Naive B cell (primary cell): ENCODE data around the gene FFAR1. TPM values are rescaled to one million over a fixed set of nuclear protein-coding genes. Genes with fewer than 3 reads are reported as not detected.
"Not testable (repeated sequence)": the region's sequence is repeated elsewhere in the genome, so short reads cannot be mapped to it uniquely, and the experiment has no call there.

Experiments
- ATAC-seq, 2 donors: fragments of 150-1000 bp; cut with Tn5 transposase; 2 replicates each; pipeline ENCODE4 v1.10.0; 2021; ENCODE audit warnings: low read depth in 2 of 2, mild to moderate bottlenecking in 2 of 2, moderate library complexity in 2 of 2
- DNase-seq: peaks from one replicate; pipeline ENCODE4 v3.0.0; 2022
- H3K27ac Mint-ChIP-seq, 6 donors: one replicate each; pipeline ENCODE4 v1.8.0; 2020 to 2022; ENCODE audit warnings: mild to moderate bottlenecking in 6 of 6, mixed read lengths in 6 of 6, moderate library complexity in 5 of 6, inconsistent platforms in 2 of 6
- H3K27me3 Mint-ChIP-seq, 3 donors: one replicate each; pipeline ENCODE4 v1.8.0; 2021 to 2022; ENCODE audit warnings: mixed read lengths in 3 of 3, mild to moderate bottlenecking in 1 of 3
- H3K36me3 Mint-ChIP-seq, 2 donors: one replicate each; pipeline ENCODE4 v1.8.0; 2020 to 2022; ENCODE audit warnings: mixed read lengths in 2 of 2, inconsistent platforms in 1 of 2, mild to moderate bottlenecking in 1 of 2
- H3K4me1 Mint-ChIP-seq, 3 donors: one replicate each; pipeline ENCODE4 v1.8.0; 2020 to 2022; ENCODE audit warnings: mixed read lengths in 3 of 3, inconsistent platforms in 1 of 3, mild to moderate bottlenecking in 1 of 3, moderate library complexity in 1 of 3
- H3K4me3 Mint-ChIP-seq, 8 donors: one replicate each; pipeline ENCODE4 v1.8.0; 2020 to 2022; ENCODE audit warnings: mild to moderate bottlenecking in 8 of 8, mixed read lengths in 8 of 8, moderate library complexity in 8 of 8, inconsistent platforms in 2 of 8
- H3K9me3 Mint-ChIP-seq, 7 donors: one replicate each; pipeline ENCODE4 v1.8.0; 2020 to 2022; ENCODE audit warnings: mixed read lengths in 7 of 7, mild to moderate bottlenecking in 5 of 7, inconsistent platforms in 2 of 7, moderate library complexity in 1 of 7
- polyA plus RNA-seq, 6 donors: library from polyadenylated mRNA; unstranded; fragments of 300-500 nt; fragmentation: Illumina TruSeq; gene quantifications; one replicate each; pipeline ENCODE4 v1.2.3, GENCODE V29; 2021; ENCODE audit warnings: low read depth in 6 of 6

FFAR1 gene
- polyA plus RNA-seq, 6 donors from 2014 or later, result 0.14 to 1.9 (median 0.75) TPM

DNA sequence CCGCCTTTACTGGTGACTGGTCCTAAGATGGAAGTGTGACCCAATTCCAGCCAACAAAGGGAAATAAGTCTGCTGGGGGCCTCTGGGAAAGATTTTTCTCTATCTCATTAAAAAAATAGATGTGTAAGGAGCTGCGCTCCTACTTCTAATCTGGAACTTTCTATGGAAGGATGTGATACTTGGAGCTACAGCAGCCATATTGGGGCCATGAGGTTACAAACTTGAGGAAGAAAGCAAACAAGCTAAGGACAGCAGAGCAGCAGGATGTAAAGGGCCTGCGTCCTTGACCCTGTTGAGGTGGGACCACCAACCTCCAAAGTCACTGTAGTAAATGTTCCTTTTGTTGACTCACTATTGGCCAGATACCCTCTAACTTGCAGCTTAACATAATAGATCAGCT lies 30.7 kb downstream of the FFAR1 start:
- DNase-seq, result no peak
- peaks cover 6 to 32% (median 27%) of the 10 kb centered on the region in 3 donors for H3K27me3 Mint-ChIP-seq
- no peak overlapping the region for H3K4me3 Mint-ChIP-seq
- peaks cover 0 to 8% (median 2%) of the 10 kb centered on the region in 7 donors for H3K9me3 Mint-ChIP-seq
- ATAC-seq, result no peak
- peaks cover 29 to 35% (median 29%) of the 10 kb centered on the region in 3 donors for H3K4me1 Mint-ChIP-seq
- H3K27ac Mint-ChIP-seq, result no peak overlapping the region
- peaks cover 5% of the 10 kb centered on the region in 2 donors for H3K36me3 Mint-ChIP-seq

DNA sequence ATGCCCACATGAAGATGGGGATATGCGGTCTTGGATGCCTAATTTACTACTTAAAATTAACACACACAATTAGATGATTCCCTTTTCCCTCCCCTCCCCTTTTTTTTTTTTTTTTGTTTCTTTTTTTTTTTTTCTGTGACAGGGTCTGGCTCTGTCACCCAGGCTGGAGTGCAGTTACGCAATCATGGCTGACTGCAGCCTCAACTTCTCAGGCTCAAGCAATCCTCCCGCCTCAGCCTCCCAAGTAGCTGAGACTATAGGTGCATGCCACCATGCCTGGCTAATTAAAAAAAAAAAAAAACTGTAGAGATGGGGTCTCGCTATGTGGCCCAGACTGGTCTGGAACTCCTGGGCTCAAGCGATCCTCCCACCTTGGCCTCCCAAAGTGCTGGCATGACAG lies 31.8 kb downstream of the FFAR1 start:
- peak overlapping the region in 1 of 6 donors; percentile 36 for H3K27ac Mint-ChIP-seq
- not testable (repeated sequence) for H3K9me3 Mint-ChIP-seq, DNase-seq, H3K36me3 Mint-ChIP-seq, H3K4me3 Mint-ChIP-seq, ATAC-seq
- peaks cover 24 to 30% (median 29%) of the 10 kb centered on the region in 3 donors for H3K4me1 Mint-ChIP-seq
- peaks cover 6 to 32% (median 27%) of the 10 kb centered on the region in 3 donors for H3K27me3 Mint-ChIP-seq

DNA sequence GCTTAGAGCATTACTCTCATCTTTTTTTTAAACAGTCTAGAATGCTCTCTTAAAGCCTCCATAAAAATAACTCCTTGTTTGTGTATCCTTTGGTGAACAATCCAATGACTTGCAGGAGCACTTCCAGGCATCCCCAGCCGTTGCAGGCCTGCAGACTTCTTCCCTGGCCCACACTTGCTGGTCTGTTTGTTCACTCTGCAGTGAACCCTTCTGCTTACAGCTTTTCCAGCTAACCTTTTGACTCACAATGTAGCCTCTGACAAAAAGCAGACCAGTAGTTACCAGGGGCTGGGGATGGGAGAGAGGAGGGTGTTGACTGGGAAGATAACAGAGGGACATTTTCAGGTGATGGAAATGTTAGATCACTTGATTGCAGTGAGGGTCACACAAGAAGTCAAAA lies 32.3 kb downstream of the FFAR1 start:
- Mint-ChIP-seq H3K27ac (peak overlapping the region in 1 of 6 donors; percentile 39), H3K4me3 (no peak overlapping the region), H3K9me3 (peaks cover 0 to 10% (median 5%) of the 10 kb centered on the region in 7 donors), H3K4me1 (peaks cover 24 to 29% (median 26%) of the 10 kb centered on the region in 3 donors), H3K27me3 (peaks cover 6 to 32% (median 28%) of the 10 kb centered on the region in 3 donors), H3K36me3 (peaks cover 5% of the 10 kb centered on the region in 2 donors)
- ATAC-seq (no peak), DNase-seq (no peak)

DNA sequence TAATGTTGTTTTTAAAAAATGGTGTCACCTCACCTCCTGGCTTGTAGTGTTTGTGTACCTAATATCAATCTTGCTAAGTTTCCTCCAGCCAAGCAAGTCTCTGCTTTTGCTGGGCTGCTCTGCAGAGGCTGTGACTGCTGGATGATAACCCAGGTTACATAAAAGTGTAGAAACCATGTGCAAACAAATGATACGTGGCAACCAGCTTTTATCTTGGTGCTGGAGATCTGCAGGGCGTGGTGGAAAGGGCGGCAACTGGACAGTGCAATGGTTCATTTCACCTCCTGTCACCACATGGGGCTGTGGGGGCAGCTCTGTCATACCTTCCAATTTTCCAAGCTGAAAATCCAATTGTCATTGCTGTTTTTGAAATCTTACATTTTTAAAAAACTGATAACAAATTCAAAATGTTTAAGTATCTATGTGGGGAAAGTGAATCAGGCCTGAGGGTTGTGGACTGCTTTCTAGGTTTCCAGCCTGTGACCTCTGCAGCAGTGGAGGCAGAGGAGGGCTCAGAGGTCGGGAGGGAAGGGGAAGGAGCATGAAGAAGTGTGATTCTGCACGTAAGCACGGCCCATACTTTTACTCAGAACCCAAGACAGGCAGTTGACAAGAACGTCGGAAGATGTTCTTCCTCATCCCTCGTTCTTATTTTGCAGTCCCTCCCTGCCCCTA lies 32.9 kb downstream of the FFAR1 start:
- no peak for DNase-seq
- Mint-ChIP-seq H3K4me1 (peaks cover 18 to 23% (median 20%) of the 10 kb centered on the region in 3 donors), H3K27ac (no peak overlapping the region), H3K27me3 (peaks cover 6 to 26% (median 22%) of the 10 kb centered on the region in 3 donors), H3K9me3 (peaks cover 0 to 10% (median 6%) of the 10 kb centered on the region in 7 donors), H3K4me3 (no peak overlapping the region), H3K36me3 (peaks cover 5% of the 10 kb centered on the region in 2 donors)
- ATAC-seq, result no peak

- peaks cover 7 to 23% (median 21%) of the 10 kb centered on the region in 3 donors for H3K27me3 Mint-ChIP-seq
Observed at GRCh38 chr19:35381318-35381717, 33.6 kb downstream of the FFAR1 start.

DNA sequence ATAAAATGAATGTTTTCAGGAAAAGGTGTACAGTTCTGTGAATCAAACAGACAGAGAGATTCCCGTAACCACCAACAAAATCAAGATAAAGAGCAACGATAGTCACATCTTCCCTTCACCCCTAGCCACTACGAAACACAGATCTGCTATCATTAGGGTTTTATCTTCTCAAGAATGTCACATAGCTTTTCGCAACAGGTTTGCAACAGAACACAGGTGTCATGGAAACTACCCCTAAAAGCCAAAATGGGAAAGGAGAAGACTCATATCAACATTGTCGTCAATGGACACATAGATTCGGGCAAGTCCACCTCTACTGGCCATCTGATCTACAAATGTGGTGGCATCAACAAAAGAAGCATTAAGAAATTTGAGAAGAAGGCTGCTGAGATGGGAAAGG lies 34.2 kb downstream of the FFAR1 start:
- Mint-ChIP-seq H3K9me3 (peaks cover 5 to 17% (median 14%) of the 10 kb centered on the region in 7 donors), H3K27ac (peak overlapping the region in 1 of 6 donors; percentile 79), H3K27me3 (peaks cover 10 to 23% (median 21%) of the 10 kb centered on the region in 3 donors), H3K4me3 (no peak overlapping the region), H3K4me1 (peaks cover 8 to 10% (median 9%) of the 10 kb centered on the region in 3 donors), H3K36me3 (peaks cover 3 to 13% of the 10 kb centered on the region in 2 donors)
- DNase-seq (no peak), ATAC-seq (no peak)

More at GRCh38 chr19:35381318-35381717, 33.6 kb downstream of the FFAR1 start:
- Mint-ChIP-seq H3K9me3 (peaks cover 1 to 12% (median 10%) of the 10 kb centered on the region in 7 donors), H3K4me1 (peaks cover 11 to 16% (median 13%) of the 10 kb centered on the region in 3 donors), H3K27ac (no peak overlapping the region), H3K4me3 (no peak overlapping the region), H3K36me3 (peaks cover 5 to 8% of the 10 kb centered on the region in 2 donors)
- DNase-seq, result no peak
- ATAC-seq, result no peak

- H3K9me3 Mint-ChIP-seq, result peaks cover 5 to 18% (median 13%) of the 10 kb centered on the region in 7 donors
- DNase-seq (no peak), ATAC-seq (no peak)
- no peaks in the 10 kb centered on the region for H3K4me1 Mint-ChIP-seq
- peaks cover 10 to 23% (median 21%) of the 10 kb centered on the region in 3 donors for H3K27me3 Mint-ChIP-seq
- no peak overlapping the region for H3K4me3 Mint-ChIP-seq
- no peak overlapping the region for H3K27ac Mint-ChIP-seq
- peaks cover 0 to 8% of the 10 kb centered on the region in 2 donors for H3K36me3 Mint-ChIP-seq
Observed at GRCh38 chr19:35383536-35383935, 35.8 kb downstream of the FFAR1 start.

GRCh38 chr19:35388277-35389054 lies 40.8 kb downstream of the FFAR1 start:
- Mint-ChIP-seq H3K27me3 (peaks cover 0 to 4% (median 4%) of the 10 kb centered on the region in 3 donors), H3K36me3 (peaks cover 0 to 8% of the 10 kb centered on the region in 2 donors), H3K9me3 (peaks cover 5 to 18% (median 13%) of the 10 kb centered on the region in 7 donors), H3K27ac (no peak overlapping the region), H3K4me3 (no peak overlapping the region), H3K4me1 (no peaks in the 10 kb centered on the region)
- DNase-seq, result no peak
- no peak for ATAC-seq

- DNase-seq (no peak), ATAC-seq (no peak)
- Mint-ChIP-seq H3K4me1 (no peaks in the 10 kb centered on the region), H3K9me3 (peaks cover 4 to 18% (median 13%) of the 10 kb centered on the region in 7 donors), H3K27ac (no peak overlapping the region), H3K4me3 (no peak overlapping the region), H3K36me3 (peaks cover 0 to 8% of the 10 kb centered on the region in 2 donors), H3K27me3 (peaks cover 0 to 4% (median 4%) of the 10 kb centered on the region in 3 donors)
Observed at GRCh38 chr19:35389192-35389861, 41.6 kb downstream of the FFAR1 start.

GRCh38 chr19:35392742-35393715 lies 45.3 kb downstream of the FFAR1 start:
- DNase-seq, result no peak
- no peaks in the 10 kb centered on the region for H3K27me3 Mint-ChIP-seq

DNA sequence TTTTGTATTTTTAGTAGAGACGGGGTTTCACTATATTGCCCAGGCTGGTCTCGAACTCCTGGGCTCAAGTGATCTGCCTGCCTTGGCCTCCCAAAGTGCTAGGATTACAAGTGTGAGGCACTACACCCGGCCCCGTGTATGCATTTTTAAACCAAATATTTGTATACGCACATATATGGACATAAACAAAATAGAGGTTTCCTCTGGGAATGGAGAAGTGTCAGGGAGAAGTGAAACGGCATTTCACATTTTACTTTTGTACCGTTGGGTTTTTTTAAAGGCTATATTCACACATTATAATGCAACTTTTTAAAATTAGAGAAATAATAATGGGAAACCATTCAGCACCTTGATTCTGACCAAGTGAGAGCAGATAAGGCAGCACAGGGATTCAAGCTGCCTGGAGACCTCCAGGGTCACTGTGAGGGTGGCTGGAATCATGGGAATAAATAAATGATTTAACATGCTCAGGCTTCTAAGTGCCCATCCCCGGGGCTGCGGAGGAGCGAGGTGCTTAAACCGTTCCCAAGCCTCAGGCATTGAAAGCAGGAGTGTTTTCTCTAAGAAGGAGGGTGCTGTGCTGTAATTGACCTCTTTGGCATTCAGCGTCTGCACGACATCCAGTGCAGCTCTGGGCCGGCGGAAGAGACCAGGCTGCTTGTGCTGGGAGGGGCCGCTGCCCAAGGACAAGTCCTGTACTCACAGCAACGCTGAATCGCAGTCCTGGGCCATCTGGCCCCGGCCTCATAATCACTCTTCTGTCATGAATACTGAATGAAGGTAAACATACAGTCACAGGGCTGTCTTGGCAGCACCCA lies 47.9 kb downstream of the FFAR1 start:
- H3K4me1 Mint-ChIP-seq, result peaks cover 0 to 11% (median 0%) of the 10 kb centered on the region in 3 donors
- H3K27me3 Mint-ChIP-seq, result peaks cover 0 to 20% (median 10%) of the 10 kb centered on the region in 3 donors
- ATAC-seq (no peak), DNase-seq (no peak)
- no peaks in the 10 kb centered on the region for H3K9me3 Mint-ChIP-seq
- no peak overlapping the region for H3K27ac Mint-ChIP-seq
- no peaks in the 10 kb centered on the region for H3K36me3 Mint-ChIP-seq
- H3K4me3 Mint-ChIP-seq, result no peak overlapping the region

More at GRCh38 chr19:35392742-35393715, 45.3 kb downstream of the FFAR1 start:
- Mint-ChIP-seq H3K4me1 (no peaks in the 10 kb centered on the region), H3K36me3 (no peaks in the 10 kb centered on the region), H3K4me3 (no peak overlapping the region), H3K9me3 (no peaks in the 10 kb centered on the region), H3K27ac (no peak overlapping the region)
- no peak for ATAC-seq
